Skeletal muscle satellite cell (primary cell): Measurements from ENCODE around the gene MMP25. TPM values are rescaled to one million over a fixed set of nuclear protein-coding genes. Genes with fewer than 3 reads are reported as not detected.

Experiments used
- small RNA-seq: library from RNA; depleted of rRNA; stranded (forward); fragments of <200 nt; gene quantifications from one replicate; pipeline ENCODE3, GENCODE V24; 2012

Gene MMP25

Small RNAs within 50 kb of the gene (small RNA-seq; reads per million reads assigned to genes)
- gene RNU1-22P = not detected
